Measurements from ENCODE around the gene DDIAS. TPM values are rescaled to one million over a fixed set of nuclear protein-coding genes. Genes with fewer than 3 reads are reported as not detected.
A peak's percentile ranks its signal among the peaks of the same experiment; 100 is the strongest.

The DDIAS gene
- total and polyA plus RNA-seq, 4 donors: 0.71 to 2.8 (median 1.4) TPM

GRCh38 chr11:82902880-82903279 is 1.3 kb downstream of the DDIAS start:
- no peak overlapping the region for H3K27ac ChIP-seq (ENCODE audit: low read depth in 1 of 2, low read length in 1 of 2)
- no peaks in the 10 kb centered on the region for H3K36me3 ChIP-seq (ENCODE audit: control insufficient read depth in 4 of 4, insufficient read depth in 4 of 4, low read length in 4 of 4)
- H3K27me3 ChIP-seq (ENCODE audit: control insufficient read depth in 3 of 3, insufficient read depth in 3 of 3, low read length in 2 of 3): no peaks in the 10 kb centered on the region
- ATAC-seq (ENCODE audit: insufficient read depth, low FRiP score) (no peak), DNase-seq (no peak)
- peaks cover 0 to 24% (median 12%) of the 10 kb centered on the region in 5 donors for H3K4me1 ChIP-seq (ENCODE audit: control insufficient read depth in 5 of 5, insufficient read depth in 5 of 5, low read length in 5 of 5)
- no peaks in the 10 kb centered on the region for H3K9me3 ChIP-seq (ENCODE audit: control insufficient read depth in 4 of 4, insufficient read depth in 3 of 4, low read length in 3 of 4)
- WGBS, 2 donors: 77 to 85% methylated on average over 3 of the region's 3 CpGs
- no peak for TF ChIP-seq CTCF (IDR thresholded peaks at IDR 0.05; ENCODE audit: control extremely low read depth, extremely low read depth)
- H3K4me3 ChIP-seq: no peak overlapping the region
- no peak overlapping the region for H3K9ac ChIP-seq (ENCODE audit: insufficient read depth in 1 of 2, low read length in 2 of 2)

GRCh38 chr11:82903843-82904586 is 2.5 kb downstream of the DDIAS start:
- Histone ChIP-seq H3K9me3 (ENCODE audit: control insufficient read depth in 4 of 4, insufficient read depth in 3 of 4, low read length in 3 of 4) (no peaks in the 10 kb centered on the region), H3K4me3 (no peak overlapping the region), H3K27ac (ENCODE audit: low read depth in 1 of 2, low read length in 1 of 2) (no peak overlapping the region), H3K27me3 (ENCODE audit: control insufficient read depth in 3 of 3, insufficient read depth in 3 of 3, low read length in 2 of 3) (no peaks in the 10 kb centered on the region), H3K36me3 (ENCODE audit: control insufficient read depth in 4 of 4, insufficient read depth in 4 of 4, low read length in 4 of 4) (no peaks in the 10 kb centered on the region), H3K9ac (ENCODE audit: insufficient read depth in 1 of 2, low read length in 2 of 2) (no peak overlapping the region), H3K4me1 (ENCODE audit: control insufficient read depth in 5 of 5, insufficient read depth in 5 of 5, low read length in 5 of 5) (peaks cover 0 to 18% (median 9%) of the 10 kb centered on the region in 5 donors)
- TF ChIP-seq CTCF (IDR thresholded peaks at IDR 0.05; ENCODE audit: control extremely low read depth, extremely low read depth): no peak
- ATAC-seq (ENCODE audit: insufficient read depth, low FRiP score) (no peak), DNase-seq (no peak)
- 85 to 89% methylated on average over 3 of the region's 3 CpGs for WGBS, 2 donors

GRCh38 chr11:82906236-82906635 is 4.7 kb downstream of the DDIAS start:
- Histone ChIP-seq H3K9me3 (ENCODE audit: control insufficient read depth in 4 of 4, insufficient read depth in 3 of 4, low read length in 3 of 4) (no peaks in the 10 kb centered on the region), H3K4me1 (ENCODE audit: control insufficient read depth in 5 of 5, insufficient read depth in 5 of 5, low read length in 5 of 5) (peaks cover 0 to 6% (median 0%) of the 10 kb centered on the region in 5 donors), H3K27me3 (ENCODE audit: control insufficient read depth in 3 of 3, insufficient read depth in 3 of 3, low read length in 2 of 3) (no peaks in the 10 kb centered on the region), H3K36me3 (ENCODE audit: control insufficient read depth in 4 of 4, insufficient read depth in 4 of 4, low read length in 4 of 4) (no peaks in the 10 kb centered on the region), H3K27ac (ENCODE audit: low read depth in 1 of 2, low read length in 1 of 2) (no peak overlapping the region), H3K9ac (ENCODE audit: insufficient read depth in 1 of 2, low read length in 2 of 2) (no peak overlapping the region), H3K4me3 (no peak overlapping the region)
- TF ChIP-seq CTCF (IDR thresholded peaks at IDR 0.05; ENCODE audit: control extremely low read depth, extremely low read depth): peak; percentile 44
- 63 to 78% methylated on average over 1 of the region's 1 CpG for WGBS, 2 donors
- ATAC-seq (ENCODE audit: insufficient read depth, low FRiP score): no peak
- DNase-seq: peak in 2 of 3 donors; percentile 50 to 54

Data from lung (tissue), 12 donors.